Limb (tissue), 2 donors: Measurements from ENCODE around the gene MYO3B.
A peak's percentile ranks its signal among the peaks of the same experiment; 100 is the strongest.
"Not testable (repeated sequence)": the region's sequence is repeated elsewhere in the genome, so short reads cannot be mapped to it uniquely, and the experiment has no call there.

ENCODE experiments used
- DNase-seq, 2 donors: peaks; one replicate each; pipeline ENCODE4 v3.0.0-alpha.2; 2016; ENCODE audit errors: extremely low spot score in 2 of 2

MYO3B gene

DNA sequence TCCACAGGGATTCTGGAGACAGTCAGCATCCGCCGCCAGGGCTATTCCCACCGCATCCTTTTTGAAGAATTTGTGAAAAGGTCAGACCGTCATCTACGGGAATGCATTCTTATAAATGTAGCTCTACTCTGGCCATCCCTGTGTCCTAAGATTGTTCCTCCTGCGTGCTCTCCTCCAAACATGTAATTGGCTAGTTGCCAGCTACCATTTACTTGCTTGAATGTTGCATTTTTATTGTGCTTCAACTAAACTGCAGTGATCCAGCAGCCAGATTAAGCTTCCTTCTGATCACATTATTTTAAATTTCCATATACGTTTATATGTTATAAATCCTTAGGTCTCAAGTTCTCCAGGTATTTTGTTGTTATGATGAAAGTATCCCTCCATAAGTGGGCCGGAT, 288.7 kb downstream of the MYO3B start:
- no peak for DNase-seq

DNA sequence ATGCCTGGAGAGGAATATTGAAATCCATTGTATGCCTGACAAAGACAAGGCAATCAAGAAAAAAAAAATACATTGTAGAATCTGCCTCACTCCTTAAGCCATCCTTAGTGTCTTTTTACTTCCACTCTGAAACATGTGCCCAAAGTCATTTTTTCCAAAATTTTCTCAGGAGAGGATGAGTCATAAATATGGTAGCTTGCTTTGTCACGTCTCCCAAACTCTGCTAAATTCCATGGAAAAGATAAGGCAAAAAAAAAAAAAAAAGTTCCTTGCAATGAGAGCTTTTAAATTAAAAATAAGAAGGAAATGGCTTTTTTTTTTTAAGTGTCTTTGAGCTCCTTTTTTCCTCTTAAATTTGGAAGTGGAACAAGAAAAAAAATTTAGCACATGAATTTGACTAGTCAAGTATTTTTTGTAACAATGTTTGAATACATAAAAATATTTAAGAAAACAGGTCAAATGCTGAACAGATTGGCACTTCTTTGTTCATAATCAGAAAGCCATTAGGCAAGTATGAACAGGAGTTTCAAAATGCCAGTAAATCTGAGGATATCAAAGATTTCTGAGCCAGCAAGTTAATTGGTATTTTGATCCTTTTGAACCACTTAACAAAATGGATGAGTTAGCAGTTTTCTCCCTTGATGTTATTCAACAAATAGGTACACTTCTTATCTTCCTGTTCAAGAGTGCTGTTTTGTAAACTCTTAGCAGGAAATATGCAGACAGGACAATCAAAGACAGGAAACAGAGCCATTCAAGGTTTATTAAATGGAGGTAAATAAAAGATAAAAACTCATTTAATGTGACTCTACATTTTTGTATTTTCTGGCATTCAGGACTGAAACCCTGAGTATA, 289.8 kb downstream of the MYO3B start:
- DNase-seq, result no peak

DNA sequence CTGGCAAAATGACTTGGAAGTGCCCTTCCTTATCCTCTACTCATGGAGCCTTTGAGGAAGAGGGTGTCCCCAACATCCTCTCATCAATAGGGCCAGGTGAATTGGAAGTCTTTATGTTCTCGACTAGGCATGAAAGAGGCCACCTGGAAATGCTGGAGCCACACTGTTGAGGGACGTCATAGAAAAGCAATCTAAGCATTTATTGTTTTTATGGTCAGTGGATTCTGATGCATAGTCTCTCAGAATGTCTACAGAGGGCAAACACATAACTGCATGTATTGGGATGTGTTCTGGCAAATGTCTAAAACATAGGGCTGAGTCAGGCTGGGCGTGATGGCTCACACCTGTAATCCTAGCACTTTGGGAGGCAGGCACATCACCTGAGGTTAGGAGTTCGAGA, 290.6 kb downstream of the MYO3B start:
- DNase-seq, result no peak

DNA sequence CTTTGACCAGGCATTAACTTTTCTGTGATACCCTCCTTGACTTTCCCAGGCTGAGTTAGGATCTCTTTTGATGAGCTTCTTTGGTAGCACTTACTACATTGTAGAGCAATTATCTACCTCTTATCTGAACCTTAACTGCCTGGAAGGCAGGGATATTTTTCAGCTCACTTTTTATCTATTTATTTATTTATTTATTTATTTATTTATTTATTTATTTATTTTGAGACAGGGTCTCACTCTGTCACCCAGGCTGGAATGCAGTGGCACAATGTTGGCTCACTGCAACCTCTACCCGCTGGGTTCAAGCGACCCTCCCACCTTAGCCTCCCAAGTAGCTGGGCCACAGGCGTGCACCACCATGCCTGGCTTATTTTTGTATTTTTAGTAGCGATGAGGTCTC, 294.6 kb downstream of the MYO3B start:
- not testable (repeated sequence) for DNase-seq

DNA sequence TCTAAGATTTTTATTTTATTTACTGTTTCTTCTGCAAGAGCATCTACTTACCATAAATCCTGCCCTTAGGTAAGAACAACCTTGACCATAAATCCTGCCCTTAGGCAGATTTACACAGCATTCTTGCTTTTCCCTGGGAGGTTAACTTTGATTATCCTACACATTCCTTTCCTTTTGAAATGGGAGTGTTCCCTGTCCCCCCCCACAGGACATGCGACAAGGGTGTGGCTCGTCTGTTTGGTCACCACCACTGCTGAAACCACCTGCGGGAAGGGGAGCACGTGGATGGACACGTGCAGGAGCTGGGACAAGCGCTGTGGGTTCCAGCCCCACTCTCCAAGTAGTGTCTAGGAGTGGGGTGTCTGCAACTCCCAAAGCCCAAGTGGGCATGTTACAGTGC, 297.9 kb downstream of the MYO3B start:
- DNase-seq, result no peak

DNA sequence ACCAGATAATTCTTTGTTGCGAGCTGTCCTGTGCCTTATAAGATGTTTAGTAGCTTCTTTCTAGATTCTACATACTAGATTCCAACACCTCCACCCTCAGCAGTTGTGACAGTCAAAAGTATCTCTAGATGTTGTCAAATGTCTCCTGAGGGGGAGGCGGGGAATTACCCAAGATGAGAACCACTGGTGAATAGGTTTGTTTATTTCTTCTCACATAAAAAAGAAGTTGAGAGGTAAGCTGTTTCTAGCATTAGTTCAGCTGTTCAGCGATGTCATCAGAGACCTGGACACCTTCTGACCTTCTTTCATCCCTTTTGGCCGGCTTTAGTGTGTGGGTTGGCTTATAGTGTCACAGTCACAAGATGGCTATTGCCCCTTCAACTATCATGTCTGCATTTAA, 299.7 kb downstream of the MYO3B start:
- no peak for DNase-seq

DNA sequence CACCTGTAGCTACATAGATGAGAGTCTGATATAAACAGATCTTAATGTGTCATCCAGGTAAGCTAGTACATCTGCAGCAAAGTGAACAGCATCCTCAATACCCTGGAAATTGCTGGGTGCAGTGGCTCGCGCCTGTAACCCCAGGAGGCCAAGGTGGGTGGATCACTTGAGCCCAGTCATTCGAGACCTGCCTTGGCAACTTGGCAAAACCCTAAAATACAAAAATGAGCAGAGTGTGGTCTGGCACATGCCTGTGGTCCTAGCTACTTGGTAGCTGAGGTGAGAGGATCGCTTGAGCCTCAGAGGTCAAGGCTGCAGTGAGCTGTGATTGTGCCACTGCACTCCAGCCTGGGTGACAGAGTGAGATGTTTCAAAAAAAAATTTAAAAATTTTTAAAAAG, 303.3 kb downstream of the MYO3B start:
- no peak for DNase-seq

DNA sequence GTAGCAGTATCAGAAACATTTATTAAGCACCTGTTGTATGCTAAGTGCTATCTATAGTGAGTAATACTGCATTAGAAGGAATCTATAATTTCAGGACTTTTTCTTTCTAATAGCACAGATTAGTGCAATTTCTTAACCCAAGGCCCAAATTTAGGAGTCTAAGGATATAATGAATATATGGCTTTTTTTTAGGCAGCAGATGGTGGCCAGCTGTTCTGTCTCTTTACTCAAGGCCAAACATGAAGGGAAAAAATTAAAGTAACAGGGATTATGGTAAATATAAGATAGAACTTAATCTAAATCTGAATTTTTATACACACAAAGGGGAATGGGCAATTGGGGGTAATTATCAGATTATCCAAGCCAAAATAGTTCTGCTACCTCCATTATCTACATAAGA, 306.6 kb downstream of the MYO3B start:
- no peak for DNase-seq

DNA sequence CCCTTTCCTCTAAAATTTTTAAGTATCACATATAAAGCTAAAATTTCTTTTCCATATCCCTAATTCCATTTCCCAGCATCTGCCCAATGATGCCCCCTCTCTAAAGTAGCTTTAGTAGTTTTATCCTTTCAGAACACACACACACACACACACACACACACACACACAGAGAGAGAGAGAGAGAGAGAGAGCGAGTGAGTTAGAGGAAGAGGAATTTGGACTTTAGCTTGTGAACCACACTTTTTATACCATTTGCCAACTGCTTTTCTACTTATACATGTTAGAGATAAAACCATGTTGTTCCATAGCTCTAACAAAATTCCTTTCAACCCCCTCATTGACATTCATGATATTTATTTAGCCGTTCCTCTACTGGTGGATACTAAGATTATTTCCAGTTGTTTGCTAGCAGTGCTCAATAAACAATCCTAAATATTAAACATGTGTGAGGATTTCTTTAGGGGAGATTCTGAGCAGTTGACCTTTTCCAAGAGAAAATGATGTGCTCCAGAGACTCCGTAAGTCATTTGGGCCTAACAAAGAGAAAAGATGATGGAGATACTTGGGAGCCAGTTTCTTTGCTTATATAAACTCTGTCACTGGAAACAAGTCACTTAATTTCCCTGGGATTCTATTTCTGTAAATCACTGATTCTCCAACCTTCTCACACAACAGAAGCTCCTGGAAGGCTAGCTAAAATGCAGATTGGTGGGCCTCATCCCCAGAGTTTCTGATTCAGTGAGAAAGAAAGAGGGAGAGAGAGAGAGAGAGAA, 307.5 kb downstream of the MYO3B start:
- no peak for DNase-seq

DNA sequence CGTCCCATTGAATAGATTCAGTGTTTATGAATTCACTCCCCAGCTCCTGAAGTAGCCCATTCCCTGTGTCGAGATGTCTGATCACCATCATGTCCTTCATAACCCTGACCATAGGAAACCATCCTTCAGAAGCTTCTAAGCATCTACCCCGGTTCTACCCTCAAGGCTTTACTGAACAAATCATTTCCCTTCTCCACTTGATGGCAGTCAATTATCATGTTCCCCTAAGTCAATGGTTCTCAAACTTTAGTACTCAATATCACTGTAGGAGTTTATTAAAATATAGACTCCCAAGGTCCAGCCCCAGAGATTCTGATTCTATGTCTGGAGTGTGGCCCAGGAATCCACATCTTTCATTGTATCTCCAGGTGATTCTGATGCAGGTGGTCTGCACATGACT, 308.8 kb downstream of the MYO3B start:
- no peak for DNase-seq

DNA sequence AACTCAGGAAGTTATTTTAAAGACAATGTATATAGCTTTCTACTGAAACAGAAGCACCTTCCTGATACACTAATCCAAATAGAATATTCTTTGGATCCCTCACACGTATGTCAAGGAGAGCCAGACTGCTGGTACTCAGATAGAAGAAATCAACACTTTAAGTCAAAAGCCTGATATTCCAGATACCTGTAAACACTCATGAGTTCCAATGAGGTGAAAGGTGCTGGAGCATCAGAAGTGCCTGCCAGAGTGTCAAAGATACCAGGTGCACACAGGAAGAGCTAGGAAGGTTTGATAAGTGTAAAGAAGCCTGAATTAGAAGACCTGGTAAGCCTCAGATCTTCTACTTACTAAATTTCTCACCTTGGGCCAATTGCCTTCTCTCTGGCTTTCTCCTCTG, 310.9 kb downstream of the MYO3B start:
- DNase-seq, result no peak

DNA sequence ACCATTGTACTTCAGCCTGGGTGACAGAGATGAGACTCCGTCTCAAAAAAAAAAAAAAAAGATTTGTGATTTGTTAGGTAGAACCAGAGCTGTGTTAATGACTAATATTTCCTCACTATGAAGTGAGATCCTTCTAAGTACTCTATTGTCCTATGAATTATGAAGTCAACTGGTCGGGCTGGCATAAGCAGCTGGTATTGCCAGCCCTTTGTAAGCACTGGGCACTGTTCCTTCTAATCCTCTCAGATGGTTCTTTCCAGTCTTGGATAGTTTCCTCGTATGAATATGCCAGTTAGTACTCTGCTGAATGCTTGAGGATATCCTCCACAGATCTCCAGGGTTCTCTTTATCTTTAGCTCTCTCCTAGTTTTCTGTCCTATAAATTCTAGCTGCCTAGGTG, 314.1 kb downstream of the MYO3B start:
- DNase-seq, result no peak

DNA sequence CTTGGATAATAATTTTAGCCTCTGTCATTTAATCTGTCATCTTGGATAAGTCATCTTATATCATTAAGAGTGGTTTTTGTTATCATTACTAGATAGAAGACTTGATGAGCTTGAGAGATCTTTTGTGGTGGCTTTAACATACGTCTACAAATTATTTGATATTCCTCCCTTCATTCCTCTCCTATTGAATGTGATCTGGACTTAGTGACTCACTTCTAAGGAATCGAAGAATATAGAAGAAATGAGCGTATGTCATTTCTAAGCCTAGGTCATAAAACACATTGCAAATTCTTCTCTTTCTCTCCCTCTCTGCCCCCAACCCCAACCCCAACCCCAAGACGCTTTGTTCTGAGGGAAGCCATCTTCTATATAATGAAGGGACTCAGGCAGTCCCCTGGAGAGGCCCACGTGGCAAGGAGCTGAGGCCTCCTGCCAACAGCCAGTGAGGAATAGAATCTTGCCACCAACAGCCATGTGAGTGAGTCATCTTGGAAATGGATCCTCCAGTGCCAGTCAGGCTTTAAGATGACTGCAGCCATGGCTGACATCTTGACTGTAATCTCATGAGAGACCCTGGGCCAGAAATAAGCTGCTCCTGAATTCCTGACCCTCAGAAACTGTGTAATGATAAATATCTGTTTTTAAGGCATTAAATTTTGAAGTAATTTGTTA, 315.6 kb downstream of the MYO3B start:
- no peak for DNase-seq

DNA sequence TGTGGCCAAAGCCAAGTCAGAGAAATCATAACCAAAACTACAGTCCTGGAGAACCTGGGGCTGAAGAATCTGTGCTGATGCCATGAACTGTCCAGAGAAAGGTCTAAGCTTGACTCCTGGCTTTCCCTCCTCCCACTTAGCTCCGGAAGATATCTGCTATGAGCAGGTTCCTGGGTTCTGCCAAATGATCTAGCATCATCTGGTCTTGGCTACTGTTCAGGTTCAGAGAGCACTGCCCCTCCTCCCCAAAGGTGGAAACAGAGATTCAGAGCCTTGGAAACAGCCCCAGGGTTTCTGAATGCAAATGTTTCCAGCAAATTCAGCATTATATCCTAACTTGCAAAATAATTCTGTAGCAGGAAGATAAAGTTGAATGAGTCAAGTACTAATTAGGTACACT, 317.9 kb downstream of the MYO3B start:
- no peak for DNase-seq

DNA sequence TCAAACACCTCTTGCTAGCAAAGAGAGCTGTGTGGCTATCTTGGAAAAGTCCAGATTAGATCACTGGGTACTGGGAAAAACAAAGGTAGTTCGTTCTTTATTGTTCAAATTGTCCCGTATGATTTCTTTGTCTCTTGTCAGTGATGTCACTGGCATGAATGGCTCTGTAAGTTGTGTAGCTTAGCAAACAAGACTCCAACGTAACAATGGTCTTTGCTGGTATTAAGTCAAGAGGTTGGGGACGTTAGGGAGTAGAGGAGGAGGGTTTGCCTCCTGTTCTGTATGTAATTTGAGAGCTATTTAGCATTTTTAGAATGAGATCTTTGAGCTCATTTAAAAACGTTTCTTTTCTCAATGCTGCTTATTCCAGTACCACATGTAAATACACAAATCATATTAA, 320.7 kb downstream of the MYO3B start:
- no peak for DNase-seq

DNA sequence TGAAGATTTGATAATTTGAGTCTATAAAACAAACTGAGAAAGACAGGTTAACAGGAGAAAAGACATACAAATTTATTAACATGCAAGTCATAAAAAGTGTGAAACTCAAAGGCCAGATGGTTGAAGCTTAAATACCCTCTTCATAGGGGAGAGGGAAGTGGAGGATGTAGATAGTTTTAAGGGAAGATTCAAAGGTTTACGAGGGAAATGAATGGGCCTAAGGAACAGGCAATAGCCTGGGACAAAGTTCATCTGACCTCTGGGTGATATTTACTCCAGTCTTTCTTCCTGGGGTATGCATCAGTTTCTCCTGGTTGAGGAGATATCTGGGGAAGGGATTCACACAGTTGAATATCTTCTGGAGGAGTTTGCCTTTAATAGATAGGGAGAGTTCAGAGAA, 322.2 kb downstream of the MYO3B start:
- DNase-seq, result no peak

DNA sequence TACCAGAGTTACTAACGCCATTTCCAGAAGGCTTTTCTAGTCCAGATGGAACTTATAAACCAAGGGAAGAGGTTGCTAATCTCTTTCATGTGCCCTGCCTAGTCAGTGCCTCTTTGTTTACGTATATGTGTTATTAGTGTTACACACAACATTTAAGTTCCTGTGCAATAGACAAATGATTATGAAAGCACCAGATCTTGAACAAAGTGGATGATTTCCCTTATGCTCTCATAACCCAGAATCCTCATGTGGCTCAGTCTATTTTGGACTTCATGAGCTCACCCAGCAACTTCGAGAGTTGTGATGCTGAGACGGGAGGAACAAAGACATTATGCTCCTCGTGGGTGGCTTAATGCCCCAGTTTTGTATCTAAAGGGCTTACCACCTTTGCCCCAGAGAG, 322.8 kb downstream of the MYO3B start:
- no peak for DNase-seq

DNA sequence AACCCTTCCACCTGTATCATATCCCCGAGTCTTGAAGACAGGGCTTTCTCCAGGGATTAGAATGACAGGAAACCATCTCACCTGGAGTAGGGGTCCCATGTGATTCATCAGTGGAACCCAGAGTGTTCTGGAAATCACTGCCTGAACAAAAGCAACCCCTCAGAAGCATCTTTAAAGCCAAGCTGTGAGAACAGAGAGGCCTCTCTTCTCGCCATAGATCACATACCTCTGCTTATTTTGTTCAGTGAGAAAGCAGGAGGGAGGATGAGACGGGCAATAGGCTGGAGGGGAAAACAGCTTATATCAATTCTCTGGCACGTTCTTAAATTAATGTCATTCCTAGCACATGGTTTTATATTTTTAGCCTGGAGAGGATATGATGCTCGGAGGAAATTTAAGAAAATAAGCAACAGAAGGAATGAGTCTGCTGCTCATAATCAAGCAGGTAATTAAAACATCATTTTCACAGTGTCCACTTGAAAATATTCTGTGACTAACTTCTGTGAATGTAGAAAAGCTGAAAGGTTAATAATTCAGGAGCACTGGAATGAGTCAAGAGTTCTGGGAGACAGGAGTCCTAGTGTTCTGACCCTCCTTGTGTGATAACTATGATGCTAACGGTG, 323.6 kb downstream of the MYO3B start:
- DNase-seq, result no peak

DNA sequence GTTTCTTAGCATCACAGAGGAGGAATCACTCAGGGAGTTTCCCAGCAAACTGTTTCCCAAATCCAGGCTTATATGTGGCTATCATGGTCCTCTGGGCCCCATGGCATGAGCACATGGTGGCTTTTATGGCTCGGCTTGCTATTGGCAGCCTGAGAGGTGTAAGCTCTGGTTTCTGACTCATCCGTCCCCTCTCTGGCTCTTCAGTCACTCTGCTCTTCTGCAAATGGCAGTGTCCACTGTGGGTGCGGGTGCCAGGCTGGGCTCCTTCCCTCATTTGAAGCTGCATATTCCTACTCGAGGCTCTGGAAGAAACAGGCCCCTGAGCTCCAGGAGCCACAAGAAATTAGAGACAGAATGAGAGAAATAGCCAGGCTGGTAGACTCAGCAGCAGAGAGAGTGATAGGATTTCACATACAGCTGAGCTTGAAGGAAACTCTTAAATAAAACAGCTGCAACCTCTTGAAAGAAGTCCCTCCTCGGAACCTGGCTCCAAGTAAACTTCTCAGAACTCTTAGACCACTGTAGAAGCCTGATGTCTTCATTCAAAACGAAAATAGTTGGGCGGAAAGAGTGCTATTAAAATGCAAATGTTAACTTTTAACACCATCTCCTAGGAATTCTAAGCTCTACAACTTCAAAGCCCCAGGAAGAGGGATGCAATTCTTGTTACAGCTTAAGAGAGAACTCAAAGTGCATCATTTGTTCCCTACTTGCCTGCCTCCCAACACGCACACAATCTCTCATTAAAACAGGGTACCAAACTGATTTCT, 324.6 kb downstream of the MYO3B start:
- peak in 1 of 2 donors; percentile 36 for DNase-seq

DNA sequence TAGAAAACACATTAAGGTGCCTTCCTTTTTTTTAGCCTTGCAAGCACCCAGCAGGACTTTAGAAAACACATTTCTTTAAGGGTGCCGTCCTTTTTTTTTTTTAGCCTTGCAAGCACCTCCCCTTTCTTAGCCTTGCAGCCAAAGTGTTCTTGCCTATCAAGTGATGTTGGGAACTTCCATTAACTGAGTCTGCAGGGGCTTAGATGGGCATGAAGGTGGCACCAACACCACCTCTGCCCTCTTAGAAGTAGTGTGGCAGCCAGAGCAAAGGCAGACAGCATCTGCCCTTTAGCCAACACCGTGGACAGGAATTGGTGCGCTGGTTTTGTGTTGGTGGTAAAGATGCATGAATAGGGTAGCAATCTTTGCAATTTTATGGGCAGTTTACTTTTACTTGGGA, 325.6 kb downstream of the MYO3B start:
- DNase-seq, result no peak
